ENCODE data around the gene CAVIN1.

GRCh38 chr17:42354956-42355843 is 67.9 kb downstream of the CAVIN1 start:
- TF ChIP-seq CTCF (conservative IDR thresholded peaks at IDR 0.05 in 1 of 2, IDR thresholded peaks at IDR 0.05 in 1 of 2; ENCODE audit: extremely low read depth in 1 of 2, insufficient read depth in 1 of 2, low read depth in 1 of 2, low read length in 2 of 2), result no peak
- TF ChIP-seq EZH2 (IDR thresholded peaks at IDR 0.05; ENCODE audit: borderline replicate concordance, low read length), result no peak
